GM23338 (cell line): ENCODE data around the gene UNC80. TPM values are rescaled to one million over a fixed set of nuclear protein-coding genes. Genes with fewer than 3 reads are reported as not detected.

Source experiments
- ATAC-seq: fragments of 200-7000 bp; cut with Tn5 transposase; 3 replicates; pipeline ENCODE4 v1.9.1; 2020
- DNase-seq: peaks from one replicate; pipeline ENCODE4 v3.0.0-alpha.2; 2015; ENCODE audit warnings: low spot score
- H2AFZ ChIP-seq: fragments of 200-600 bp; sonication (generic); 2 replicates; pipeline ENCODE4 v1.8.0; 2016; ENCODE audit warnings: antibody characterized with exemption, mild to moderate bottlenecking, moderate library complexity
- H3F3A ChIP-seq: fragments of 200-600 bp; sonication (generic); replicated peaks from 2 replicates; pipeline ENCODE4 v1.8.0; 2017; ENCODE audit warnings: antibody characterized with exemption, mixed run types, low read depth
- H3K27ac ChIP-seq: fragments of 200-600 bp; sonication (generic); 2 replicates; pipeline ENCODE4 v1.6.1; 2016; ENCODE audit warnings: low read depth
- H3K27me3 ChIP-seq: fragments of 200-600 bp; sonication (generic); 2 replicates; pipeline ENCODE4 v1.8.0; 2016; ENCODE audit warnings: mild to moderate bottlenecking, mixed run types, moderate library complexity; ENCODE audit not compliant: insufficient read depth
- H3K36me3 ChIP-seq: fragments of 200-600 bp; sonication (generic); 2 replicates; pipeline ENCODE4 v1.8.0; 2016; ENCODE audit warnings: mild to moderate bottlenecking; ENCODE audit not compliant: insufficient read depth
- H3K4me1 ChIP-seq: fragments of 200-600 bp; sonication (generic); 2 replicates; pipeline ENCODE4 v1.8.0; 2016; ENCODE audit warnings: mild to moderate bottlenecking, moderate library complexity; ENCODE audit not compliant: insufficient read depth
- H3K4me2 ChIP-seq: fragments of 200-600 bp; sonication (generic); 2 replicates; pipeline ENCODE4 v1.7.1; 2017; ENCODE audit warnings: mixed run types
- H3K4me3 ChIP-seq: fragments of 200-600 bp; sonication (generic); 2 replicates; pipeline ENCODE4 v1.6.1; 2016; ENCODE audit warnings: mixed run types
- H3K79me2 ChIP-seq: fragments of 200-600 bp; sonication (generic); replicated peaks from 2 replicates; pipeline ENCODE4 v1.8.0; 2017; ENCODE audit warnings: mild to moderate bottlenecking; ENCODE audit not compliant: insufficient read depth
- H3K9me2 ChIP-seq: fragments of 200-600 bp; sonication (generic); 2 replicates; pipeline ENCODE4 v1.8.0; 2017; ENCODE audit not compliant: insufficient read depth
- H4K20me1 ChIP-seq: fragments of 200-600 bp; sonication (generic); replicated peaks from 2 replicates; pipeline ENCODE4 v1.8.0; 2017; ENCODE audit warnings: mild to moderate bottlenecking; ENCODE audit not compliant: insufficient read depth
- H3K27ac Mint-ChIP-seq: 2 replicates; pipeline ENCODE4 v1.8.0; 2020; ENCODE audit warnings: inconsistent platforms, mild to moderate bottlenecking, moderate library complexity, mixed read lengths
- H3K27me3 Mint-ChIP-seq: 3 replicates; pipeline ENCODE4 v1.8.0; 2022; ENCODE audit warnings: low read depth, mild to moderate bottlenecking, moderate library complexity, mixed read lengths, inconsistent platforms; ENCODE audit not compliant: insufficient read depth, poor library complexity
- H3K36me3 Mint-ChIP-seq: 3 replicates; pipeline ENCODE4 v1.8.0; 2021; ENCODE audit warnings: low read depth, mild to moderate bottlenecking, inconsistent platforms, moderate library complexity, mixed read lengths
- H3K4me1 Mint-ChIP-seq: 3 replicates; pipeline ENCODE4 v1.8.0; 2020; ENCODE audit warnings: mild to moderate bottlenecking, inconsistent platforms, mixed read lengths
- H3K4me3 Mint-ChIP-seq: 3 replicates; pipeline ENCODE4 v1.8.0; 2021; ENCODE audit warnings: moderate library complexity, mild to moderate bottlenecking, inconsistent platforms, mixed read lengths
- H3K9me3 Mint-ChIP-seq: 3 replicates; pipeline ENCODE4 v1.8.0; 2020; ENCODE audit warnings: moderate library complexity, mild to moderate bottlenecking, inconsistent platforms, mixed read lengths
- CREB1 ChIP-seq: fragments of 250-450 bp; sonication (Bioruptor Pico); IDR thresholded peaks from 2 replicates; pipeline ENCODE4 v1.5.0; 2020; ENCODE audit warnings: low read depth, mild to moderate bottlenecking, moderate library complexity
- EZH2 ChIP-seq: fragments of 200-600 bp; sonication (generic); IDR thresholded peaks from one replicate; pipeline ENCODE4 v1.8.0; 2017; ENCODE audit warnings: antibody characterized with exemption, mild to moderate bottlenecking, low read depth; ENCODE audit not compliant: unreplicated experiment
- EZH2phosphoT487 ChIP-seq: fragments of 200-600 bp; sonication (generic); IDR thresholded peaks from one replicate; pipeline ENCODE4 v1.8.1; 2018; ENCODE audit warnings: antibody characterized with exemption; ENCODE audit not compliant: unreplicated experiment
- NANOG ChIP-seq: IDR thresholded peaks from 2 replicates; pipeline ENCODE4 v1.6.1; 2016; ENCODE audit warnings: antibody characterized with exemption, borderline replicate concordance
- STAT1 ChIP-seq: IDR thresholded peaks from one replicate; pipeline ENCODE4 v1.6.1; 2016; ENCODE audit warnings: antibody characterized with exemption; ENCODE audit not compliant: unreplicated experiment
- ZNF331 ChIP-seq: fragments of 250-450 bp; sonication (Bioruptor Pico); IDR thresholded peaks from 2 replicates; pipeline ENCODE4 v1.5.0; 2020; ENCODE audit warnings: low read depth, mild to moderate bottlenecking, moderate library complexity
- polyA plus RNA-seq: library from polyadenylated mRNA; unstranded; fragments of >200 nt; fragmentation: Nextera tagmentation; extraction: Ambion mirVana; gene quantifications from 2 replicates; pipeline ENCODE4 v1.2.1, GENCODE V29; 2016
- total RNA-seq: library from RNA; depleted of rRNA; stranded (reverse); fragments of >200 nt; shearing (Covaris generic); gene quantifications from 2 replicates; pipeline ENCODE4 v1.2.3, GENCODE V29; 2014
- TF ChIP-seq, protein P1 (sequence below): IDR thresholded peaks from 2 replicates; pipeline ENCODE4 v1.6.1; 2016; ENCODE audit warnings: antibody characterized with exemption
- TF ChIP-seq, protein P2 (sequence below): fragments of 250-450 bp; sonication (Bioruptor Pico); IDR thresholded peaks from 2 replicates; pipeline ENCODE4 v1.5.0; 2020; ENCODE audit warnings: mild to moderate bottlenecking, moderate library complexity
- TF ChIP-seq, protein P3 (sequence below), 2 experiments: fragments of 200-600 bp in 1 of 2; sonication (generic) in 1 of 2; conservative IDR thresholded peaks; 2 replicates each; pipeline versions ENCODE4 v1.5.1 to v1.6.1; 2016 to 2017; ENCODE audit warnings: antibody characterized with exemption in 2 of 2, low read depth in 2 of 2, mild to moderate bottlenecking in 2 of 2, moderate library complexity in 1 of 2
- TF ChIP-seq, protein P4 (sequence below): IDR thresholded peaks from one replicate; pipeline ENCODE4 v1.6.1; 2018; ENCODE audit warnings: antibody characterized with exemption; ENCODE audit not compliant: unreplicated experiment

The UNC80 gene
- total and polyA plus RNA-seq, 2 experiments from 2014 or later = 0.11 to 1.5 TPM

GRCh38 chr2:209908511-209908910, 136.9 kb downstream of the UNC80 start:
- Histone ChIP-seq H3F3A (no peaks in the 10 kb centered on the region), H3K4me3 (no peak overlapping the region), H4K20me1 (no peaks in the 10 kb centered on the region), H3K79me2 (no peaks in the 10 kb centered on the region), H3K4me1 (no peaks in the 10 kb centered on the region), H3K9me2 (peaks cover 9% of the 10 kb centered on the region; the same call in 1 of the 2 replicates), H3K27me3 (no peaks in the 10 kb centered on the region), H3K4me2 (no peak overlapping the region), H2AFZ (no peak overlapping the region), H3K27ac (no peak overlapping the region), H3K36me3 (no peaks in the 10 kb centered on the region; the same call in 1 of the 2 replicates)
- TF ChIP-seq EZH2 = no peak
- TF ChIP-seq STAT1 = no peak
- TF ChIP-seq ZNF331 (CRISPR knock-in tag) = no peak
- no peak for TF ChIP-seq CREB1 (CRISPR knock-in tag)
- TF ChIP-seq, protein P1, sequence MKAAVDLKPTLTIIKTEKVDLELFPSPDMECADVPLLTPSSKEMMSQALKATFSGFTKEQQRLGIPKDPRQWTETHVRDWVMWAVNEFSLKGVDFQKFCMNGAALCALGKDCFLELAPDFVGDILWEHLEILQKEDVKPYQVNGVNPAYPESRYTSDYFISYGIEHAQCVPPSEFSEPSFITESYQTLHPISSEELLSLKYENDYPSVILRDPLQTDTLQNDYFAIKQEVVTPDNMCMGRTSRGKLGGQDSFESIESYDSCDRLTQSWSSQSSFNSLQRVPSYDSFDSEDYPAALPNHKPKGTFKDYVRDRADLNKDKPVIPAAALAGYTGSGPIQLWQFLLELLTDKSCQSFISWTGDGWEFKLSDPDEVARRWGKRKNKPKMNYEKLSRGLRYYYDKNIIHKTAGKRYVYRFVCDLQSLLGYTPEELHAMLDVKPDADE = no peak
- no peak for TF ChIP-seq EZH2phosphoT487
- TF ChIP-seq, protein P2, sequence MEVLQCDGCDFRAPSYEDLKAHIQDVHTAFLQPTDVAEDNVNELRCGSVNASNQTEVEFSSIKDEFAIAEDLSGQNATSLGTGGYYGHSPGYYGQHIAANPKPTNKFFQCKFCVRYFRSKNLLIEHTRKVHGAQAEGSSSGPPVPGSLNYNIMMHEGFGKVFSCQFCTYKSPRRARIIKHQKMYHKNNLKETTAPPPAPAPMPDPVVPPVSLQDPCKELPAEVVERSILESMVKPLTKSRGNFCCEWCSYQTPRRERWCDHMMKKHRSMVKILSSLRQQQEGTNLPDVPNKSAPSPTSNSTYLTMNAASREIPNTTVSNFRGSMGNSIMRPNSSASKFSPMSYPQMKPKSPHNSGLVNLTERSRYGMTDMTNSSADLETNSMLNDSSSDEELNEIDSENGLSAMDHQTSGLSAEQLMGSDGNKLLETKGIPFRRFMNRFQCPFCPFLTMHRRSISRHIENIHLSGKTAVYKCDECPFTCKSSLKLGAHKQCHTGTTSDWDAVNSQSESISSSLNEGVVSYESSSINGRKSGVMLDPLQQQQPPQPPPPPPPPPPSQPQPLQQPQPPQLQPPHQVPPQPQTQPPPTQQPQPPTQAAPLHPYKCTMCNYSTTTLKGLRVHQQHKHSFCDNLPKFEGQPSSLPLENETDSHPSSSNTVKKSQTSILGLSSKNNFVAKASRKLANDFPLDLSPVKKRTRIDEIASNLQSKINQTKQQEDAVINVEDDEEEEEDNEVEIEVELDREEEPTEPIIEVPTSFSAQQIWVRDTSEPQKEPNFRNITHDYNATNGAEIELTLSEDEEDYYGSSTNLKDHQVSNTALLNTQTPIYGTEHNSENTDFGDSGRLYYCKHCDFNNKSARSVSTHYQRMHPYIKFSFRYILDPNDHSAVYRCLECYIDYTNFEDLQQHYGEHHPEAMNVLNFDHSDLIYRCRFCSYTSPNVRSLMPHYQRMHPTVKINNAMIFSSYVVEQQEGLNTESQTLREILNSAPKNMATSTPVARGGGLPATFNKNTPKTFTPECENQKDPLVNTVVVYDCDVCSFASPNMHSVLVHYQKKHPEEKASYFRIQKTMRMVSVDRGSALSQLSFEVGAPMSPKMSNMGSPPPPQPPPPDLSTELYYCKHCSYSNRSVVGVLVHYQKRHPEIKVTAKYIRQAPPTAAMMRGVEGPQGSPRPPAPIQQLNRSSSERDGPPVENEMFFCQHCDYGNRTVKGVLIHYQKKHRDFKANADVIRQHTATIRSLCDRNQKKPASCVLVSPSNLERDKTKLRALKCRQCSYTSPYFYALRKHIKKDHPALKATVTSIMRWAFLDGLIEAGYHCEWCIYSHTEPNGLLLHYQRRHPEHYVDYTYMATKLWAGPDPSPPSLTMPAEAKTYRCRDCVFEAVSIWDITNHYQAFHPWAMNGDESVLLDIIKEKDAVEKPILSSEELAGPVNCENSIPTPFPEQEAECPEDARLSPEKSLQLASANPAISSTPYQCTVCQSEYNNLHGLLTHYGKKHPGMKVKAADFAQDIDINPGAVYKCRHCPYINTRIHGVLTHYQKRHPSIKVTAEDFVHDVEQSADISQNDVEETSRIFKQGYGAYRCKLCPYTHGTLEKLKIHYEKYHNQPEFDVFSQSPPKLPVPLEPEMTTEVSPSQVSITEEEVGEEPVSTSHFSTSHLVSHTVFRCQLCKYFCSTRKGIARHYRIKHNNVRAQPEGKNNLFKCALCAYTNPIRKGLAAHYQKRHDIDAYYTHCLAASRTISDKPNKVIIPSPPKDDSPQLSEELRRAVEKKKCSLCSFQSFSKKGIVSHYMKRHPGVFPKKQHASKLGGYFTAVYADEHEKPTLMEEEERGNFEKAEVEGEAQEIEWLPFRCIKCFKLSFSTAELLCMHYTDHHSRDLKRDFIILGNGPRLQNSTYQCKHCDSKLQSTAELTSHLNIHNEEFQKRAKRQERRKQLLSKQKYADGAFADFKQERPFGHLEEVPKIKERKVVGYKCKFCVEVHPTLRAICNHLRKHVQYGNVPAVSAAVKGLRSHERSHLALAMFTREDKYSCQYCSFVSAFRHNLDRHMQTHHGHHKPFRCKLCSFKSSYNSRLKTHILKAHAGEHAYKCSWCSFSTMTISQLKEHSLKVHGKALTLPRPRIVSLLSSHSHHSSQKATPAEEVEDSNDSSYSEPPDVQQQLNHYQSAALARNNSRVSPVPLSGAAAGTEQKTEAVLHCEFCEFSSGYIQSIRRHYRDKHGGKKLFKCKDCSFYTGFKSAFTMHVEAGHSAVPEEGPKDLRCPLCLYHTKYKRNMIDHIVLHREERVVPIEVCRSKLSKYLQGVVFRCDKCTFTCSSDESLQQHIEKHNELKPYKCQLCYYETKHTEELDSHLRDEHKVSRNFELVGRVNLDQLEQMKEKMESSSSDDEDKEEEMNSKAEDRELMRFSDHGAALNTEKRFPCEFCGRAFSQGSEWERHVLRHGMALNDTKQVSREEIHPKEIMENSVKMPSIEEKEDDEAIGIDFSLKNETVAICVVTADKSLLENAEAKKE = no peak
- no peak for TF ChIP-seq NANOG
- TF ChIP-seq, protein P3, sequence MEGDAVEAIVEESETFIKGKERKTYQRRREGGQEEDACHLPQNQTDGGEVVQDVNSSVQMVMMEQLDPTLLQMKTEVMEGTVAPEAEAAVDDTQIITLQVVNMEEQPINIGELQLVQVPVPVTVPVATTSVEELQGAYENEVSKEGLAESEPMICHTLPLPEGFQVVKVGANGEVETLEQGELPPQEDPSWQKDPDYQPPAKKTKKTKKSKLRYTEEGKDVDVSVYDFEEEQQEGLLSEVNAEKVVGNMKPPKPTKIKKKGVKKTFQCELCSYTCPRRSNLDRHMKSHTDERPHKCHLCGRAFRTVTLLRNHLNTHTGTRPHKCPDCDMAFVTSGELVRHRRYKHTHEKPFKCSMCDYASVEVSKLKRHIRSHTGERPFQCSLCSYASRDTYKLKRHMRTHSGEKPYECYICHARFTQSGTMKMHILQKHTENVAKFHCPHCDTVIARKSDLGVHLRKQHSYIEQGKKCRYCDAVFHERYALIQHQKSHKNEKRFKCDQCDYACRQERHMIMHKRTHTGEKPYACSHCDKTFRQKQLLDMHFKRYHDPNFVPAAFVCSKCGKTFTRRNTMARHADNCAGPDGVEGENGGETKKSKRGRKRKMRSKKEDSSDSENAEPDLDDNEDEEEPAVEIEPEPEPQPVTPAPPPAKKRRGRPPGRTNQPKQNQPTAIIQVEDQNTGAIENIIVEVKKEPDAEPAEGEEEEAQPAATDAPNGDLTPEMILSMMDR (conservative IDR thresholded peaks at IDR 0.05; ENCODE audit: low read depth in 2 of 2) = no peak
- TF ChIP-seq, protein P4, sequence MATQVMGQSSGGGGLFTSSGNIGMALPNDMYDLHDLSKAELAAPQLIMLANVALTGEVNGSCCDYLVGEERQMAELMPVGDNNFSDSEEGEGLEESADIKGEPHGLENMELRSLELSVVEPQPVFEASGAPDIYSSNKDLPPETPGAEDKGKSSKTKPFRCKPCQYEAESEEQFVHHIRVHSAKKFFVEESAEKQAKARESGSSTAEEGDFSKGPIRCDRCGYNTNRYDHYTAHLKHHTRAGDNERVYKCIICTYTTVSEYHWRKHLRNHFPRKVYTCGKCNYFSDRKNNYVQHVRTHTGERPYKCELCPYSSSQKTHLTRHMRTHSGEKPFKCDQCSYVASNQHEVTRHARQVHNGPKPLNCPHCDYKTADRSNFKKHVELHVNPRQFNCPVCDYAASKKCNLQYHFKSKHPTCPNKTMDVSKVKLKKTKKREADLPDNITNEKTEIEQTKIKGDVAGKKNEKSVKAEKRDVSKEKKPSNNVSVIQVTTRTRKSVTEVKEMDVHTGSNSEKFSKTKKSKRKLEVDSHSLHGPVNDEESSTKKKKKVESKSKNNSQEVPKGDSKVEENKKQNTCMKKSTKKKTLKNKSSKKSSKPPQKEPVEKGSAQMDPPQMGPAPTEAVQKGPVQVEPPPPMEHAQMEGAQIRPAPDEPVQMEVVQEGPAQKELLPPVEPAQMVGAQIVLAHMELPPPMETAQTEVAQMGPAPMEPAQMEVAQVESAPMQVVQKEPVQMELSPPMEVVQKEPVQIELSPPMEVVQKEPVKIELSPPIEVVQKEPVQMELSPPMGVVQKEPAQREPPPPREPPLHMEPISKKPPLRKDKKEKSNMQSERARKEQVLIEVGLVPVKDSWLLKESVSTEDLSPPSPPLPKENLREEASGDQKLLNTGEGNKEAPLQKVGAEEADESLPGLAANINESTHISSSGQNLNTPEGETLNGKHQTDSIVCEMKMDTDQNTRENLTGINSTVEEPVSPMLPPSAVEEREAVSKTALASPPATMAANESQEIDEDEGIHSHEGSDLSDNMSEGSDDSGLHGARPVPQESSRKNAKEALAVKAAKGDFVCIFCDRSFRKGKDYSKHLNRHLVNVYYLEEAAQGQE = no peak
- no peak for DNase-seq
- no peaks in the 10 kb centered on the region for H3K36me3 Mint-ChIP-seq
- no peak for ATAC-seq
- no peaks in the 10 kb centered on the region; the same call in 2 of the 3 replicates for H3K9me3 Mint-ChIP-seq
- no peak overlapping the region for H3K4me3 Mint-ChIP-seq
- H3K27me3 Mint-ChIP-seq = no peaks in the 10 kb centered on the region
- no peak overlapping the region for H3K27ac Mint-ChIP-seq
- H3K4me1 Mint-ChIP-seq = no peaks in the 10 kb centered on the region
